ENCODE measurements around the gene PPM1D. TPM values are rescaled to one million over a fixed set of nuclear protein-coding genes. Genes with fewer than 3 reads are reported as not detected.
A peak's percentile ranks its signal among the peaks of the same experiment; 100 is the strongest.

The PPM1D gene
- total and polyA plus RNA-seq, 2 of the 13 experiments (the other 11 are each of a cell fraction or from before 2014, with no cell fraction given): 8.0 to 26.2 TPM

GRCh38 chr17:60559995-60560859, 39.8 kb upstream of the PPM1D start (continued):
- TF ChIP-seq ZNF687 (CRISPR knock-in tag; IDR thresholded peaks at IDR 0.05) (peak; percentile 86), CREB1 (IDR thresholded peaks at IDR 0.05) (no peak), CREB1 (CRISPR knock-in tag; IDR thresholded peaks at IDR 0.05) (peak; percentile 70; the same call in 1 of the 2 replicates), TSC22D2 (CRISPR knock-in tag; IDR thresholded peaks at IDR 0.05; ENCODE audit: borderline replicate concordance) (no peak; the same call in 1 of the 2 replicates), JUN (CRISPR knock-in tag; IDR thresholded peaks at IDR 0.05) (0 out of 2 replicates have a peak, but pooled peaks have one; percentile 28), HOXA5 (CRISPR knock-in tag; IDR thresholded peaks at IDR 0.05) (peak; percentile 40; the same call in 1 of the 2 replicates), JUNB (CRISPR knock-in tag; IDR thresholded peaks at IDR 0.05; ENCODE audit: borderline replicate concordance) (no peak), MAX (IDR thresholded peaks at IDR 0.05) (peak; percentile 87), ZNF75D (CRISPR knock-in tag; IDR thresholded peaks at IDR 0.05; ENCODE audit: borderline replicate concordance) (no peak), TEAD3 (CRISPR knock-in tag; optimal IDR thresholded peaks at IDR 0.05; ENCODE audit: borderline replicate concordance) (peak; percentile 87), ZFP41 (CRISPR knock-in tag; IDR thresholded peaks at IDR 0.05; ENCODE audit: borderline replicate concordance) (peak; percentile 32; the same call in 1 of the 2 replicates), MXD3 (CRISPR knock-in tag; IDR thresholded peaks at IDR 0.05) (0 out of 2 replicates have a peak, but pooled peaks have one; percentile 17), ZNF788 (CRISPR knock-in tag; IDR thresholded peaks at IDR 0.05; ENCODE audit: borderline replicate concordance) (peak; percentile 50; the same call in 1 of the 2 replicates), THAP7 (CRISPR knock-in tag; IDR thresholded peaks at IDR 0.05) (no peak; the same call in none of the 2 replicates), FOSL1 (CRISPR knock-in tag; IDR thresholded peaks at IDR 0.05; ENCODE audit: borderline replicate concordance) (no peak), ELF1 (CRISPR knock-in tag; IDR thresholded peaks at IDR 0.05) (peak; percentile 76)

Measured in HepG2 (cell line).